CD4-positive, CD25-positive, alpha-beta regulatory T cell (primary cell): ENCODE data around the gene MAN2B1. TPM values are rescaled to one million over a fixed set of nuclear protein-coding genes. Genes with fewer than 3 reads are reported as not detected.
A peak's percentile ranks its signal among the peaks of the same experiment; 100 is the strongest.
"Not testable (repeated sequence)": the region's sequence is repeated elsewhere in the genome, so short reads cannot be mapped to it uniquely, and the experiment has no call there.

Source experiments
- ATAC-seq, 2 donors: fragments of 150-1000 bp; cut with Tn5 transposase; one replicate each; pipeline ENCODE4 v1.10.0; 2021; ENCODE audit warnings: low read depth in 2 of 2, moderate number of reproducible peaks in 2 of 2, moderate library complexity in 1 of 2
- DNase-seq, 3 donors: peaks; one replicate each; pipeline versions ENCODE4 v3.0.0 to v3.0.0-alpha.2; 2012 to 2022; ENCODE audit warnings: mixed read lengths in 1 of 3
- H3K27ac ChIP-seq: one replicate; pipeline ENCODE4 v1.7.0; 2013; ENCODE audit warnings: mild to moderate bottlenecking, low read length; ENCODE audit not compliant: insufficient read depth, poor library complexity, severe bottlenecking
- H3K27me3 ChIP-seq: one replicate; pipeline ENCODE4 v1.7.0; 2013; ENCODE audit warnings: low read length; ENCODE audit not compliant: control insufficient read depth, insufficient read depth
- H3K36me3 ChIP-seq: one replicate; pipeline ENCODE4 v1.7.0; 2013; ENCODE audit warnings: mild to moderate bottlenecking, low read length, moderate library complexity; ENCODE audit not compliant: control insufficient read depth, insufficient read depth
- H3K4me1 ChIP-seq: 2 replicates; pipeline ENCODE4 v1.7.0; 2013; ENCODE audit warnings: mild to moderate bottlenecking, low read length; ENCODE audit not compliant: insufficient read depth, control insufficient read depth, poor library complexity, severe bottlenecking
- H3K4me3 ChIP-seq: one replicate; pipeline ENCODE4 v1.7.0; 2013; ENCODE audit warnings: low read depth, mild to moderate bottlenecking, low read length, moderate library complexity
- H3K9me3 ChIP-seq, 2 experiments: 1 replicate in 1 of 2; 2 replicates in 1 of 2; pipeline ENCODE4 v1.7.0; 2013; ENCODE audit warnings: low read length in 2 of 2, mild to moderate bottlenecking in 1 of 2, moderate library complexity in 1 of 2; ENCODE audit not compliant: control insufficient read depth in 2 of 2
- H3K27ac Mint-ChIP-seq, 3 donors: one replicate each; pipeline ENCODE4 v1.8.0; 2020 to 2022; ENCODE audit warnings: mild to moderate bottlenecking in 3 of 3, mixed read lengths in 3 of 3, moderate library complexity in 2 of 3
- H3K27me3 Mint-ChIP-seq: one replicate; pipeline ENCODE4 v1.8.0; 2022; ENCODE audit warnings: mild to moderate bottlenecking, mixed read lengths
- H3K36me3 Mint-ChIP-seq: one replicate; pipeline ENCODE4 v1.8.0; 2020; ENCODE audit warnings: mixed read lengths
- H3K4me1 Mint-ChIP-seq, 4 donors: one replicate each; pipeline ENCODE4 v1.8.0; 2020 to 2022; ENCODE audit warnings: mixed read lengths in 4 of 4, mild to moderate bottlenecking in 1 of 4
- H3K4me3 Mint-ChIP-seq, 4 donors: one replicate each; pipeline ENCODE4 v1.8.0; 2020 to 2022; ENCODE audit warnings: mild to moderate bottlenecking in 4 of 4, mixed read lengths in 4 of 4, moderate library complexity in 3 of 4
- H3K9me3 Mint-ChIP-seq, 7 donors: one replicate each; pipeline ENCODE4 v1.8.0; 2020 to 2022; ENCODE audit warnings: mixed read lengths in 7 of 7, mild to moderate bottlenecking in 3 of 7, moderate library complexity in 2 of 7
- polyA plus RNA-seq, 4 donors: library from polyadenylated mRNA; unstranded; fragments of 300-500 nt; fragmentation: Illumina TruSeq; gene quantifications; one replicate each; pipeline ENCODE4 v1.2.3, GENCODE V29; 2021
- total RNA-seq: library from RNA; stranded (reverse); gene quantifications from one replicate; pipeline ENCODE4 v1.2.3, GENCODE V29; 2022

The MAN2B1 gene
- total and polyA plus RNA-seq, 5 donors from 2014 or later: 46.3 to 147 (median 50.0) TPM

- H3K9me3 Mint-ChIP-seq: peaks cover 0 to 24% (median 6%) of the 10 kb centered on the region in 7 donors
- ATAC-seq (no peak), DNase-seq (no peak)
- no peaks in the 10 kb centered on the region for H3K27me3 Mint-ChIP-seq
- no peak overlapping the region for H3K4me3 Mint-ChIP-seq
- Histone ChIP-seq H3K9me3 (peaks cover 19 to 29% of the 10 kb centered on the region in 2 experiments), H3K27me3 (no peaks in the 10 kb centered on the region), H3K4me3 (no peak overlapping the region), H3K4me1 (no peaks in the 10 kb centered on the region), H3K36me3 (peaks cover 62% of the 10 kb centered on the region), H3K27ac (no peak overlapping the region)
- peaks cover 0 to 6% (median 3%) of the 10 kb centered on the region in 4 donors for H3K4me1 Mint-ChIP-seq
- peak overlapping the region in 1 of 3 donors; percentile 20 for H3K27ac Mint-ChIP-seq
- peaks cover 31% of the 10 kb centered on the region for H3K36me3 Mint-ChIP-seq
These were observed 39.6 kb downstream of the MAN2B1 start for GRCh38 chr19:12626958-12627357.

DNA sequence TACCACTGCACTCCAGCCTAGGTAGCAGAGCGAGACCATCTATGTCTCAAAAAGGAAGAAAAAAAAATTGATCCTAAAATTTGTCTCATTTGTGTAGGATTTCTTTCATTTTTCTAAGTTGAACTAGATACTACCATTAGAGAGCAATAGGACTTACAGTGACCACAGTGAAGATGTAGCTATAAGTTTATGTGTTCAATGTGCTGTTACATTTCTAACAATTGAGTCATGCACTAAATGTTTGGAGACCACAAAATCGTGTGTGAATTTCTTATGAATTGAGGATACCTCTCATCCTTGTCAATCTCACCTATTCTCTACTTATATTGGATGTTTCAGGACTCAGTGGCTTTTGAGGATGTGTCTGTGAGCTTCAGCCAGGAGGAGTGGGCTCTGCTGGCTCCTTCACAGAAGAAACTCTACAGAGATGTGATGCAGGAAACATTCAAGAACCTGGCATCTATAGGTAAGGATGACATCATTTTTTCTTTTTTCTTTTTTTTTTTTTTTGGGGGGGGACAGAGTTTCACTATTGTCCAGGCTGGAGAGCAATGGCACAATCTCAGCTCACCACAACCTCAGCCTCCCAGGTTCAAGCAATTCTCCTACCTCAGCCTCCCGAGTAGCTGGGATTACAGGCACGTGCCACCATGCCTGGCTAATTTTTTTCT lies 43.0 kb downstream of the MAN2B1 start:
- H3K4me3 ChIP-seq: no peak overlapping the region
- Mint-ChIP-seq H3K9me3 (peaks cover 0 to 17% (median 3%) of the 10 kb centered on the region in 7 donors), H3K27ac (no peak overlapping the region), H3K4me3 (no peak overlapping the region), H3K27me3 (no peaks in the 10 kb centered on the region), H3K4me1 (peaks cover 0 to 20% (median 9%) of the 10 kb centered on the region in 4 donors), H3K36me3 (peaks cover 19% of the 10 kb centered on the region)
- DNase-seq (no peak), ATAC-seq (no peak)
- H3K4me1 ChIP-seq: no peaks in the 10 kb centered on the region
- H3K27ac ChIP-seq: no peak overlapping the region
- peaks cover 12 to 18% of the 10 kb centered on the region in 2 experiments for H3K9me3 ChIP-seq
- no peaks in the 10 kb centered on the region for H3K27me3 ChIP-seq
- H3K36me3 ChIP-seq: peaks cover 43% of the 10 kb centered on the region

GRCh38 chr19:12621253-12622024 lies 45.1 kb downstream of the MAN2B1 start:
- H3K36me3 Mint-ChIP-seq, H3K27me3 ChIP-seq, DNase-seq, ATAC-seq, H3K9me3 Mint-ChIP-seq, H3K4me3 ChIP-seq, H3K4me1 ChIP-seq, H3K27ac ChIP-seq, H3K9me3 ChIP-seq, H3K27me3 Mint-ChIP-seq: not testable (repeated sequence)
- Mint-ChIP-seq H3K27ac (peak overlapping the region in 1 of 3 donors; percentile 51), H3K4me3 (peak overlapping the region in 1 of 4 donors; percentile 78), H3K4me1 (peaks cover 0 to 27% (median 12%) of the 10 kb centered on the region in 4 donors)
- H3K36me3 ChIP-seq: peaks cover 35% of the 10 kb centered on the region

DNA sequence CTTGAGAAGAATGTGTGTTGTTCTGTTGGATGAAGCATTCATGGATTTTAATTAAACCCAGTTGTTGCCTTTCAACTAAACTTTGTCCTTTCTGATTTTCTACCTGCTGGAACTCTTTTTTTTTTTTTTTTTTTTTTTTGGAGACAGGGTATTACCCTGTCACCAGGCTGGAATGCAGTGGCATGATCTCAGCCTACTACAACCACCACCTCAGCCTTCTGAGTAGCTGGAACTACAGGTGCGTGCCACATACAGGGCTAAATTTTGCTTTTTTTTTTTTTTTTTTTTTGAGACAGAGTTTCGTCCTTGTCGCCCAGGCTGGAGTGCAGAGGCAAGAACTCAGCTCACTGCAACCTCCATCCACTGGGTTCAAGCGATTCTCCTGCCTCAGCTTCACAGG lies 48.9 kb downstream of the MAN2B1 start:
- peak overlapping the region in 1 of 3 donors; percentile 9 for H3K27ac Mint-ChIP-seq
- peaks cover 12 to 56% (median 29%) of the 10 kb centered on the region in 4 donors for H3K4me1 Mint-ChIP-seq

DNA sequence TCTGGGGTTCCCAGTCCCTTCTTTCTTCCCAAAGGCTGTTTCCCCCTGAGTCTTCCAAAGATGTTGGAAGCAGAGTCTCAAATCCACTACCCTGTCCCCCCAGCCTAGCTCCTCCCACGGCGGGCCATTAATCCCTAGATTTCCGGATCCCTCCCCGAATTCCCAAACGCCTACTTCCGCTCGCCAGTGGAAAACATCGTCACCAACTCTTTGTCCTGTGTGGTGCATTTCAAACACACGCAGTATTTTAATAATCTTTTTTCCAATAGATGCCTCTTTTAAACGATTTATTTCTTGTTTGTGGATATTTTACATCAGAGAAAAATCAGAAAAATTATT lies 55.2 kb downstream of the MAN2B1 start:
- Mint-ChIP-seq H3K36me3 (peaks cover 10% of the 10 kb centered on the region), H3K4me1 (peaks cover 19 to 55% (median 36%) of the 10 kb centered on the region in 4 donors), H3K9me3 (peaks cover 0 to 2% (median 0%) of the 10 kb centered on the region in 7 donors), H3K27me3 (no peaks in the 10 kb centered on the region), H3K4me3 (peak overlapping the region; percentile 98 to 100 (median 100)), H3K27ac (peak overlapping the region; percentile 40 to 100 (median 100))
- peaks cover 13% of the 10 kb centered on the region for H3K36me3 ChIP-seq
- peaks cover 51% of the 10 kb centered on the region for H3K4me1 ChIP-seq
- DNase-seq: no peak
- peak overlapping the region; percentile 92 for H3K27ac ChIP-seq
- no peak for ATAC-seq
- no peaks in the 10 kb centered on the region for H3K9me3 ChIP-seq
- peak overlapping the region; percentile 99 for H3K4me3 ChIP-seq
- no peaks in the 10 kb centered on the region for H3K27me3 ChIP-seq

More for the DNA sequence above, 48.9 kb downstream of the MAN2B1 start:
- Histone ChIP-seq H3K27me3 (no peaks in the 10 kb centered on the region), H3K27ac (no peak overlapping the region), H3K9me3 (no peaks in the 10 kb centered on the region), H3K36me3 (peaks cover 14% of the 10 kb centered on the region), H3K4me3 (no peak overlapping the region), H3K4me1 (peaks cover 28% of the 10 kb centered on the region)
- H3K9me3 Mint-ChIP-seq: peaks cover 0 to 2% (median 0%) of the 10 kb centered on the region in 7 donors
- no peak overlapping the region for H3K4me3 Mint-ChIP-seq
- no peaks in the 10 kb centered on the region for H3K27me3 Mint-ChIP-seq
- no peak for DNase-seq
- no peak for ATAC-seq
- peaks cover 8% of the 10 kb centered on the region for H3K36me3 Mint-ChIP-seq

DNA sequence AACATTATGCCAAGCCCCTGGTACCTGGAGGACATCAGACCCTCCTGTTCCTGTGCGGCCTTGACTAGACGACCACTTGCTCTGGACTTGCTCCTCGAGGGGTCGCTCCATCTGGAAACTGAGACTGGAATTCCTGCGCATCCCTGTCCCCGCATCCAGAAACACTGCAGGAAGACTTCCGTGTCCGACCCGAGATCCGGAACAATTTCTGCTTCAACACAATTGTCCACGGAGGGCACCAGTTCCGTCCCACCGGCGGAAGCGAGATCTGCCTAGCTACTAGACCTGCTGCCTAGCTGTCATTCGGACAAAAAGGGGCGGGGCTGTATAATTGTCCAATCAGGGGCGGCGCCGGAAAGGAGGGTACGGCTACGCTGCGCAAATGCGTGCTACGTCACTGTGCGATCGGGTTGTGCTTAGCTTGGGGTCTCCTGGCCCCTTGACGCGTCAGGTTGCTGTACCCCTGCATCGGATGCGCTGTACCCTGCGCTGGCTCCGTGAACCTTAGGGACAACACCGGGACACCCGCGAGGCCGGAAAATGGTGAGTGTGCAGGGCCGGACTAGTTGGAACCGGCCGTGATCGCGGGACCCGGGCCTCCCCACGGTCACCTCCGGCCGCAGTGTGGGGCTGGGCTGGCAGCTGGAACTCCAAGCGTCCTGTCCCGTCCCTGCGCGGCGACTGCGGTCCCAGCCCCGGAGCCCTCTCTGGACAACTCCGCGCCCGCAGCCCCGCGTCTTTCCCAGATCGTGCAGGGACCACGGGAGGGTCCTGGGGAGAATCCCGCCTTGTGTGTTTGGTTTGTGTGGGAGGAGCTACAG lies 55.8 kb downstream of the MAN2B1 start, which contains the start of the genes ZNF490 and ZNF791:
TSS of gene ZNF490 (minus strand) at position 274 of the 821 bp plus-strand sequence. CDS start at position 141, 133 bp downstream.
TSS of gene ZNF791 (plus strand) at position 381 of the 821 bp plus-strand sequence. CDS start at position 541, 160 bp downstream.
- peaks cover 13 to 49% (median 30%) of the 10 kb centered on the region in 4 donors for H3K4me1 Mint-ChIP-seq
- Histone ChIP-seq H3K4me1 (peaks cover 46% of the 10 kb centered on the region), H3K27me3 (no peaks in the 10 kb centered on the region), H3K4me3 (peak within 1 kb of the TSS; percentile 99), H3K36me3 (peaks cover 13% of the 10 kb centered on the region), H3K9me3 (no peaks in the 10 kb centered on the region), H3K27ac (peak within 1 kb of the TSS; percentile 92)
- peak; percentile 91 to 95 for ATAC-seq
- DNase-seq: peak; percentile 95 to 98 (median 96)
- no peaks in the 10 kb centered on the region for H3K9me3 Mint-ChIP-seq
- H3K27ac Mint-ChIP-seq: peak within 1 kb of the TSS; percentile 96 to 100 (median 100)
- H3K4me3 Mint-ChIP-seq: peak within 1 kb of the TSS; percentile 98 to 100 (median 100)
- H3K36me3 Mint-ChIP-seq: peaks cover 5% of the 10 kb centered on the region
- no peaks in the 10 kb centered on the region for H3K27me3 Mint-ChIP-seq

DNA sequence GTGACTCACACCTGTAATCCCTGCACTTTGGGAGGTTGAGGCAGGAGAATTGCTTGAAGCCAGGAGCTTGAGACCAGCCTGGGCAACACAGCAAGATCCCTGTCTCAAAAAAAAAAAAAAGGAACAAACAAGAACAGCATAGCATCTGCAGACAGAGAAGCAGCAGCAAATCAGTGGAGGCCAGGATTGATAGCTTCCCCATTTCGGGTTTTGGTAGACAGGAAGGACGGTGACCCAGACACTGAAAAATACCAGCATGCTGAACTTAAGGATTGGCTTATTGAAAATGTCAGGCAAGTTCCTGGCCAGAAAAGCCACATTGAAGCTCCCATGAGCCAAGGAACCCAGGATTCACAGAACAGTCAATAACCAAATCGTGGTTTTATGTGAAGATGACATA lies 58.9 kb downstream of the MAN2B1 start:
- Mint-ChIP-seq H3K9me3 (no peaks in the 10 kb centered on the region), H3K36me3 (peaks cover 5% of the 10 kb centered on the region), H3K4me1 (peaks cover 7 to 44% (median 23%) of the 10 kb centered on the region in 4 donors), H3K27me3 (no peaks in the 10 kb centered on the region), H3K27ac (no peak overlapping the region), H3K4me3 (no peak overlapping the region)
- no peak overlapping the region for H3K4me3 ChIP-seq
- peaks cover 36% of the 10 kb centered on the region for H3K4me1 ChIP-seq
- no peak for ATAC-seq
- no peak for DNase-seq
- H3K9me3 ChIP-seq: no peaks in the 10 kb centered on the region
- H3K27me3 ChIP-seq: no peaks in the 10 kb centered on the region
- H3K36me3 ChIP-seq: peaks cover 12% of the 10 kb centered on the region
- H3K27ac ChIP-seq: no peak overlapping the region
